Endothelial cell (in vitro differentiated cells): ENCODE data around the gene RTCB. TPM values are rescaled to one million over a fixed set of nuclear protein-coding genes. Genes with fewer than 3 reads are reported as not detected.

ENCODE experiments used
- DNase-seq: peaks from one replicate; pipeline ENCODE4 v3.0.0; 2021; ENCODE audit warnings: low spot score
- H3K27ac Mint-ChIP-seq: one replicate; pipeline ENCODE4 v1.8.0; 2021; ENCODE audit warnings: mixed read lengths, inconsistent platforms; ENCODE audit not compliant: unreplicated experiment
- H3K27me3 Mint-ChIP-seq: one replicate; pipeline ENCODE4 v1.8.0; 2021; ENCODE audit warnings: mild to moderate bottlenecking, moderate library complexity, mixed read lengths, inconsistent platforms; ENCODE audit not compliant: unreplicated experiment
- H3K36me3 Mint-ChIP-seq: one replicate; pipeline ENCODE4 v1.8.0; 2021; ENCODE audit warnings: mild to moderate bottlenecking, low read depth, mixed read lengths, inconsistent platforms; ENCODE audit not compliant: unreplicated experiment
- H3K4me1 Mint-ChIP-seq: one replicate; pipeline ENCODE4 v1.8.0; 2021; ENCODE audit warnings: mild to moderate bottlenecking, mixed read lengths, inconsistent platforms; ENCODE audit not compliant: unreplicated experiment
- H3K4me3 Mint-ChIP-seq: one replicate; pipeline ENCODE4 v1.8.0; 2021; ENCODE audit warnings: mild to moderate bottlenecking, mixed read lengths, inconsistent platforms; ENCODE audit not compliant: unreplicated experiment
- H3K9me3 Mint-ChIP-seq: one replicate; pipeline ENCODE4 v1.8.0; 2021; ENCODE audit warnings: mixed read lengths, inconsistent platforms; ENCODE audit not compliant: unreplicated experiment
- CTCF ChIP-seq: fragments of 200-600 bp; sonication (generic); IDR thresholded peaks from one replicate; pipeline ENCODE4 v1.5.0; 2021; ENCODE audit warnings: antibody characterized with exemption; ENCODE audit not compliant: unreplicated experiment
- total RNA-seq: library from RNA; stranded (reverse); fragmentation: NEBNext Ultra II Directional; extraction: Animal tissue kit (Norgen Biotek cat#: 25700); gene quantifications from one replicate; pipeline ENCODE4 v1.2.1, GENCODE V29; 2021; ENCODE audit not compliant: unreplicated experiment

RTCB gene
- total RNA-seq, 1 donor from 2014 or later, result 107 TPM

GRCh38 chr22:32417906-32418305 lies 5.9 kb upstream of the RTCB start:
- Mint-ChIP-seq H3K36me3 (no peaks in the 10 kb centered on the region), H3K4me1 (peaks cover 9% of the 10 kb centered on the region), H3K27me3 (peaks cover 3% of the 10 kb centered on the region), H3K27ac (no peak overlapping the region), H3K9me3 (no peaks in the 10 kb centered on the region), H3K4me3 (no peak overlapping the region)
- DNase-seq, result no peak
- no peak for TF ChIP-seq CTCF

- DNase-seq, result no peak
- H3K27ac Mint-ChIP-seq, result no peak overlapping the region
- TF ChIP-seq CTCF, result no peak
Observed at GRCh38 chr22:32416556-32417085, 4.6 kb upstream of the RTCB start.

GRCh38 chr22:32414191-32414590 lies 2.1 kb upstream of the RTCB start:
- TF ChIP-seq CTCF, result no peak
- Mint-ChIP-seq H3K27ac (peak overlapping the region; percentile 91), H3K4me3 (peak overlapping the region; percentile 52), H3K4me1 (peaks cover 24% of the 10 kb centered on the region), H3K9me3 (no peaks in the 10 kb centered on the region), H3K36me3 (no peaks in the 10 kb centered on the region), H3K27me3 (peaks cover 2% of the 10 kb centered on the region)
- peak; percentile 5 for DNase-seq

More at GRCh38 chr22:32416556-32417085, 4.6 kb upstream of the RTCB start:
- H3K27me3 Mint-ChIP-seq, result peaks cover 2% of the 10 kb centered on the region
- H3K9me3 Mint-ChIP-seq, result no peaks in the 10 kb centered on the region
- H3K4me3 Mint-ChIP-seq, result no peak overlapping the region
- H3K4me1 Mint-ChIP-seq, result peaks cover 12% of the 10 kb centered on the region
- no peaks in the 10 kb centered on the region for H3K36me3 Mint-ChIP-seq

GRCh38 chr22:32413719-32414118 lies 1.7 kb upstream of the RTCB start:
- peak; percentile 4 for DNase-seq
- Mint-ChIP-seq H3K36me3 (no peaks in the 10 kb centered on the region), H3K9me3 (no peaks in the 10 kb centered on the region), H3K4me1 (peaks cover 24% of the 10 kb centered on the region), H3K27me3 (peaks cover 2% of the 10 kb centered on the region), H3K4me3 (peak overlapping the region; percentile 52), H3K27ac (peak overlapping the region; percentile 91)
- TF ChIP-seq CTCF, result peak; percentile 31

- Mint-ChIP-seq H3K9me3 (no peaks in the 10 kb centered on the region), H3K4me3 (peak overlapping the region; percentile 96), H3K27ac (peak overlapping the region; percentile 86), H3K4me1 (peaks cover 29% of the 10 kb centered on the region), H3K27me3 (peaks cover 2% of the 10 kb centered on the region), H3K36me3 (peaks cover 9% of the 10 kb centered on the region)
- DNase-seq, result no peak
- TF ChIP-seq CTCF, result no peak
Observed at GRCh38 chr22:32411402-32411801, 645 bp downstream of the RTCB start.
